HCT116 (cell line): Measurements from ENCODE around the gene STK31. TPM values are rescaled to one million over a fixed set of nuclear protein-coding genes. Genes with fewer than 3 reads are reported as not detected.

Experiments
- ATAC-seq: fragments of 200-7000 bp; cut with Tn5 transposase; 2 replicates; pipeline ENCODE4 v1.9.1; 2020; ENCODE audit warnings: mild to moderate bottlenecking, moderate library complexity
- BruUV-seq: library from RNA; stranded (reverse); fragments of 400-500 nt; replicated peaks from 2 replicates; lab custom pipeline; 2021; lab: Mats Ljungman, UMichigan
- CTCF ChIA-PET: fragments of 300-600 bp; sonication (Branson Sonifier 250); formaldehyde crosslinking; loops from one replicate; lab custom pipeline; 2021; ENCODE audit warnings: antibody characterized with exemption; lab: Charles Lee
- POLR2A ChIA-PET: fragments of 300-600, 350-600 bp; sonication (Branson Sonifier 250); formaldehyde crosslinking; loops from one replicate; lab custom pipeline; 2021; ENCODE audit warnings: antibody characterized with exemption; lab: Charles Lee
- RAD21 ChIA-PET, 2 experiments: fragments of 300-600 bp; sonication (Branson Sonifier 250); formaldehyde crosslinking; loops; one replicate each; lab custom pipeline; 2023; ENCODE audit warnings: low total read pairs in 2 of 2; ENCODE audit not compliant: uncharacterized antibody in 2 of 2, unreplicated experiment in 2 of 2, low non-redundant PET in 1 of 2; lab: Charles Lee
- DNase-seq: peaks from one replicate; pipeline ENCODE4 v3.0.0-alpha.2; 2010; ENCODE audit warnings: low read depth, low spot score
- H2AFZ ChIP-seq: fragments of 200-600 bp; shearing (Covaris generic), sonication (generic); 2 replicates; pipeline ENCODE4 v1.6.1; 2017; ENCODE audit warnings: low read depth, mixed run types, mixed read lengths, antibody characterized with exemption, low read length; ENCODE audit not compliant: poor library complexity, severe bottlenecking
- H3K27ac ChIP-seq: 2 replicates; pipeline ENCODE4 v1.5.1; 2012; ENCODE audit warnings: low read depth, low read length
- H3K27me3 ChIP-seq: fragments of 200-600 bp; sonication (generic); 2 replicates; pipeline ENCODE4 v1.6.1; 2016; ENCODE audit warnings: mixed run types, low read length, mixed read lengths; ENCODE audit not compliant: insufficient read depth
- H3K36me3 ChIP-seq, 2 experiments: fragments of 200-500 bp in 1 of 2; fragments of 200-600 bp in 1 of 2; sonication (Bioruptor generic) in 1 of 2; sonication (generic) in 1 of 2; 2 replicates each; pipeline versions ENCODE4 v1.5.1 to v1.6.1; 2014 to 2016; ENCODE audit warnings: low read length in 2 of 2, inconsistent platforms in 1 of 2, mixed read lengths in 1 of 2, mixed run types in 1 of 2; ENCODE audit not compliant: insufficient read depth in 2 of 2, control insufficient read depth in 1 of 2
- H3K4me1 ChIP-seq, 2 experiments: fragments of 200-600 bp in 1 of 2; sonication (generic) in 1 of 2; 2 replicates each; pipeline versions ENCODE4 v1.5.1 to v1.6.1; 2012 to 2017; ENCODE audit warnings: low read length in 2 of 2, inconsistent platforms in 1 of 2, mild to moderate bottlenecking in 1 of 2, mixed read lengths in 1 of 2, mixed run types in 1 of 2, moderate library complexity in 1 of 2; ENCODE audit not compliant: insufficient read depth in 2 of 2, control insufficient read depth in 1 of 2
- H3K4me2 ChIP-seq: fragments of 200-600 bp; sonication (generic); 2 replicates; pipeline ENCODE4 v1.6.1; 2017; ENCODE audit warnings: mixed run types, low read length, mixed read lengths
- H3K4me3 ChIP-seq, 2 experiments: fragments of 200-600 bp in 1 of 2; sonication (generic) in 1 of 2; replicated peaks in 1 of 2; 2 replicates each; pipeline ENCODE4 v1.5.1; 2011 to 2016; ENCODE audit warnings: low read length in 2 of 2, control low read depth in 1 of 2, low read depth in 1 of 2, mild to moderate bottlenecking in 1 of 2, mixed read lengths in 1 of 2, mixed run types in 1 of 2
- H3K79me2 ChIP-seq: fragments of 200-600 bp; sonication (generic); 2 replicates; pipeline ENCODE4 v1.6.1; 2017; ENCODE audit warnings: mild to moderate bottlenecking, mixed run types, low read length, moderate library complexity, mixed read lengths; ENCODE audit not compliant: insufficient read depth
- H3K9ac ChIP-seq: fragments of 200-600 bp; sonication (generic); 2 replicates; pipeline ENCODE4 v1.6.1; 2016; ENCODE audit warnings: low read length, mixed read lengths
- H3K9me2 ChIP-seq: fragments of 200-600 bp; sonication (generic), shearing (Covaris generic); 2 replicates; pipeline ENCODE4 v1.6.1; 2017; ENCODE audit warnings: mixed run types, mild to moderate bottlenecking, moderate library complexity; ENCODE audit not compliant: insufficient read depth
- H3K9me3 ChIP-seq, 2 experiments: fragments of 200-500 bp in 1 of 2; fragments of 200-600 bp in 1 of 2; sonication (Bioruptor generic) in 1 of 2; sonication (generic) in 1 of 2; 2 replicates each; pipeline ENCODE4 v1.6.1; 2014 to 2017; ENCODE audit warnings: low read length in 2 of 2, mixed read lengths in 2 of 2, inconsistent platforms in 1 of 2, low read depth in 1 of 2, mild to moderate bottlenecking in 1 of 2, mixed run types in 1 of 2, moderate library complexity in 1 of 2; ENCODE audit not compliant: control insufficient read depth in 1 of 2, insufficient read depth in 1 of 2
- H4K20me1 ChIP-seq: fragments of 200-600 bp; sonication (generic), shearing (Covaris generic); 2 replicates; pipeline ENCODE4 v1.6.1; 2017; ENCODE audit warnings: mixed run types, mild to moderate bottlenecking, moderate library complexity; ENCODE audit not compliant: insufficient read depth
- ATF3 ChIP-seq: IDR thresholded peaks from 2 replicates; pipeline ENCODE4 v1.6.1; 2012
- CBX3 ChIP-seq: IDR thresholded peaks from 2 replicates; pipeline ENCODE4 v1.6.1; 2012; ENCODE audit warnings: low read depth
- CEBPB ChIP-seq: IDR thresholded peaks from 2 replicates; pipeline ENCODE4 v1.6.1; 2012; ENCODE audit warnings: low read depth
- EZH2 ChIP-seq: fragments of 200-600 bp; sonication (generic); IDR thresholded peaks from 2 replicates; pipeline ENCODE4 v1.6.1; 2017; ENCODE audit warnings: antibody characterized with exemption, mixed run types
- EZH2phosphoT487 ChIP-seq: fragments of 200-600 bp; IDR thresholded peaks from 2 replicates; pipeline ENCODE4 v1.6.1; 2018; ENCODE audit warnings: antibody characterized with exemption, borderline replicate concordance
- FOSL1 ChIP-seq: IDR thresholded peaks from 2 replicates; pipeline ENCODE4 v1.6.1; 2012; ENCODE audit warnings: low read depth
- MAX ChIP-seq: IDR thresholded peaks from 2 replicates; pipeline ENCODE4 v1.6.1; 2012
- POLR2A ChIP-seq: IDR thresholded peaks from 2 replicates; pipeline ENCODE4 v1.7.0; 2011; ENCODE audit warnings: borderline replicate concordance; ENCODE audit not compliant: insufficient read depth, insufficient read length; ENCODE audit errors: extremely low read depth
- RAD21 ChIP-seq: IDR thresholded peaks from 2 replicates; pipeline ENCODE4 v1.6.1; 2012; ENCODE audit warnings: low read depth, mild to moderate bottlenecking
- SIN3A ChIP-seq: IDR thresholded peaks from 2 replicates; pipeline ENCODE4 v1.6.1; 2012; ENCODE audit warnings: low read depth
- SP1 ChIP-seq: IDR thresholded peaks from 2 replicates; pipeline ENCODE4 v1.6.1; 2012; ENCODE audit warnings: low read depth
- YY1 ChIP-seq: IDR thresholded peaks from 2 replicates; pipeline ENCODE4 v1.6.1; 2011; ENCODE audit warnings: low read length, low read depth, moderate library complexity, mild to moderate bottlenecking; ENCODE audit not compliant: insufficient replicate concordance; ENCODE audit errors: extremely low read depth
- ZBTB33 ChIP-seq: IDR thresholded peaks from 2 replicates; pipeline ENCODE4 v1.6.1; 2011; ENCODE audit warnings: mild to moderate bottlenecking, low read length, moderate library complexity; ENCODE audit not compliant: insufficient replicate concordance; ENCODE audit errors: extremely low read depth
- ZFX ChIP-seq: fragments of 450-650 bp; IDR thresholded peaks from 2 replicates; pipeline ENCODE4 v1.6.1; 2017
- ZNF274 ChIP-seq: fragments of 200-500 bp; sonication (Bioruptor generic); IDR thresholded peaks from 2 replicates; pipeline ENCODE4 v1.6.1; 2014; ENCODE audit warnings: mild to moderate bottlenecking, low read depth, low read length, inconsistent platforms
- intact Hi-C: fragments of 100-400 bp; cut with micrococcal nuclease; formaldehyde crosslinking; loops from 2 replicates; pipeline ENCODE4 v1.10.0; 2022
- total RNA-seq: library from RNA; stranded (reverse); gene quantifications from one replicate; pipeline ENCODE4 v1.2.1, GENCODE V29; 2021; ENCODE audit not compliant: unreplicated experiment

STK31 gene
- total RNA-seq, 1 experiment from 2014 or later, result not detected

GRCh38 chr7:23783115-23783514 is 73.1 kb downstream of the STK31 start:
- H4K20me1 ChIP-seq, result no peaks in the 10 kb centered on the region
- H3K79me2 ChIP-seq, result no peaks in the 10 kb centered on the region
- no peak overlapping the region for H3K9ac ChIP-seq
- H3K4me3 ChIP-seq, result no peak overlapping the region
- no peaks in the 10 kb centered on the region for H3K36me3 ChIP-seq
- no peak overlapping the region for H2AFZ ChIP-seq
- no peak overlapping the region for H3K4me2 ChIP-seq
- ChIA-PET POLR2A (no interaction called here), RAD21 (no interaction called here), CTCF (no interaction called here)
- H3K9me3 ChIP-seq, result no peaks in the 10 kb centered on the region
- no peaks in the 10 kb centered on the region for H3K9me2 ChIP-seq
- no peak for ATAC-seq
- no peaks in the 10 kb centered on the region for H3K27me3 ChIP-seq
- TF ChIP-seq ZNF274 (no peak), SP1 (no peak), CEBPB (no peak), CBX3 (no peak), SIN3A (no peak), ZFX (no peak), POLR2A (no peak), ZBTB33 (no peak), ATF3 (no peak), EZH2 (no peak), RAD21 (no peak), MAX (no peak), YY1 (no peak), FOSL1 (no peak), EZH2phosphoT487 (no peak)
- no peak for DNase-seq
- H3K4me1 ChIP-seq, result no peaks in the 10 kb centered on the region
- BruUV-seq, result no TSS peak
- H3K27ac ChIP-seq, result no peak overlapping the region
- intact Hi-C loops, result no loop called here
